ENCODE results near the gene RNF182.

Gene RNF182

GRCh38 chr6:14002176-14002947, 77.6 kb downstream of the RNF182 start:
- H3K27me3 ChIP-seq (ENCODE audit: insufficient read depth, insufficient read length), result no peaks in the 10 kb centered on the region
- TF ChIP-seq YY1 (IDR thresholded peaks at IDR 0.05; ENCODE audit: insufficient read depth, insufficient read length), result no peak
- TF ChIP-seq SUZ12 (IDR thresholded peaks at IDR 0.05; ENCODE audit: extremely low read depth, insufficient read depth, insufficient read length), result no peak
- H3K4me3 ChIP-seq (ENCODE audit: insufficient read length, low read depth), result no peak overlapping the region
- no peak for DNase-seq (ENCODE audit: low read depth, low spot score)
- no peak overlapping the region for H3K9ac ChIP-seq (ENCODE audit: insufficient read length, low read depth)
- no peaks in the 10 kb centered on the region for H3K4me1 ChIP-seq (ENCODE audit: insufficient read depth, insufficient read length)
- H3K36me3 ChIP-seq (ENCODE audit: insufficient read depth, insufficient read length, low read length), result no peaks in the 10 kb centered on the region
- peaks cover 8% of the 10 kb centered on the region; the same call in 1 of the 2 replicates for H3K9me3 ChIP-seq (ENCODE audit: insufficient read depth, low read length)

- Histone ChIP-seq H3K36me3 (ENCODE audit: insufficient read depth, insufficient read length, low read length) (no peaks in the 10 kb centered on the region), H3K9me3 (ENCODE audit: insufficient read depth, low read length) (no peaks in the 10 kb centered on the region; the same call in 1 of the 2 replicates), H3K27me3 (ENCODE audit: insufficient read depth, insufficient read length) (no peaks in the 10 kb centered on the region), H3K4me1 (ENCODE audit: insufficient read depth, insufficient read length) (no peaks in the 10 kb centered on the region), H3K4me3 (ENCODE audit: insufficient read length, low read depth) (no peak overlapping the region), H3K9ac (ENCODE audit: insufficient read length, low read depth) (no peak overlapping the region)
- no peak for TF ChIP-seq YY1 (IDR thresholded peaks at IDR 0.05; ENCODE audit: insufficient read depth, insufficient read length)
- TF ChIP-seq ZNF274 (IDR thresholded peaks at IDR 0.05; ENCODE audit: low read depth, low read length), result no peak
- TF ChIP-seq SUZ12 (IDR thresholded peaks at IDR 0.05; ENCODE audit: extremely low read depth, insufficient read depth, insufficient read length), result no peak
- DNase-seq (ENCODE audit: low read depth, low spot score), result no peak
Observed at GRCh38 chr6:14004258-14004657, 79.5 kb downstream of the RNF182 start.

GRCh38 chr6:14008809-14009208, 84.1 kb downstream of the RNF182 start:
- DNase-seq (ENCODE audit: low read depth, low spot score), result no peak
- Histone ChIP-seq H3K4me3 (ENCODE audit: insufficient read length, low read depth) (no peak overlapping the region), H3K9ac (ENCODE audit: insufficient read length, low read depth) (no peak overlapping the region), H3K9me3 (ENCODE audit: insufficient read depth, low read length) (no peaks in the 10 kb centered on the region; the same call in 1 of the 2 replicates), H3K4me1 (ENCODE audit: insufficient read depth, insufficient read length) (no peaks in the 10 kb centered on the region), H3K36me3 (ENCODE audit: insufficient read depth, insufficient read length, low read length) (no peaks in the 10 kb centered on the region), H3K27me3 (ENCODE audit: insufficient read depth, insufficient read length) (no peaks in the 10 kb centered on the region)
- no peak for TF ChIP-seq ZNF274 (IDR thresholded peaks at IDR 0.05; ENCODE audit: low read depth, low read length)
- no peak for TF ChIP-seq SUZ12 (IDR thresholded peaks at IDR 0.05; ENCODE audit: extremely low read depth, insufficient read depth, insufficient read length)
- TF ChIP-seq YY1 (IDR thresholded peaks at IDR 0.05; ENCODE audit: insufficient read depth, insufficient read length), result no peak

GRCh38 chr6:14009431-14009830, 84.7 kb downstream of the RNF182 start:
- Histone ChIP-seq H3K9ac (ENCODE audit: insufficient read length, low read depth) (no peak overlapping the region), H3K36me3 (ENCODE audit: insufficient read depth, insufficient read length, low read length) (no peaks in the 10 kb centered on the region), H3K4me1 (ENCODE audit: insufficient read depth, insufficient read length) (no peaks in the 10 kb centered on the region), H3K27me3 (ENCODE audit: insufficient read depth, insufficient read length) (no peaks in the 10 kb centered on the region), H3K9me3 (ENCODE audit: insufficient read depth, low read length) (no peaks in the 10 kb centered on the region; the same call in 1 of the 2 replicates), H3K4me3 (ENCODE audit: insufficient read length, low read depth) (no peak overlapping the region)
- TF ChIP-seq YY1 (IDR thresholded peaks at IDR 0.05; ENCODE audit: insufficient read depth, insufficient read length) (no peak), ZNF274 (IDR thresholded peaks at IDR 0.05; ENCODE audit: low read depth, low read length) (no peak), SUZ12 (IDR thresholded peaks at IDR 0.05; ENCODE audit: extremely low read depth, insufficient read depth, insufficient read length) (no peak)
- DNase-seq (ENCODE audit: low read depth, low spot score), result peak; percentile 33

- TF ChIP-seq YY1 (IDR thresholded peaks at IDR 0.05; ENCODE audit: insufficient read depth, insufficient read length) (no peak), SUZ12 (IDR thresholded peaks at IDR 0.05; ENCODE audit: extremely low read depth, insufficient read depth, insufficient read length) (no peak), ZNF274 (IDR thresholded peaks at IDR 0.05; ENCODE audit: low read depth, low read length) (no peak)
- no peak overlapping the region for H3K9ac ChIP-seq (ENCODE audit: insufficient read length, low read depth)
- DNase-seq (ENCODE audit: low read depth, low spot score), result no peak
- H3K27me3 ChIP-seq (ENCODE audit: insufficient read depth, insufficient read length), result no peaks in the 10 kb centered on the region
- H3K36me3 ChIP-seq (ENCODE audit: insufficient read depth, insufficient read length, low read length), result no peaks in the 10 kb centered on the region
- H3K4me1 ChIP-seq (ENCODE audit: insufficient read depth, insufficient read length), result no peaks in the 10 kb centered on the region
- no peak overlapping the region for H3K4me3 ChIP-seq (ENCODE audit: insufficient read length, low read depth)
- H3K9me3 ChIP-seq (ENCODE audit: insufficient read depth, low read length), result no peaks in the 10 kb centered on the region; the same call in 1 of the 2 replicates
Observed at GRCh38 chr6:14010275-14010674, 85.5 kb downstream of the RNF182 start.

GRCh38 chr6:14012313-14013030, 87.7 kb downstream of the RNF182 start:
- H3K36me3 ChIP-seq (ENCODE audit: insufficient read depth, insufficient read length, low read length), result no peaks in the 10 kb centered on the region
- H3K4me3 ChIP-seq (ENCODE audit: insufficient read length, low read depth), result no peak overlapping the region
- no peak for DNase-seq (ENCODE audit: low read depth, low spot score)

GRCh38 chr6:14015964-14016363, 91.2 kb downstream of the RNF182 start:
- TF ChIP-seq ZNF274 (IDR thresholded peaks at IDR 0.05; ENCODE audit: low read depth, low read length) (no peak), YY1 (IDR thresholded peaks at IDR 0.05; ENCODE audit: insufficient read depth, insufficient read length) (no peak), SUZ12 (IDR thresholded peaks at IDR 0.05; ENCODE audit: extremely low read depth, insufficient read depth, insufficient read length) (no peak)

More at GRCh38 chr6:14012313-14013030, 87.7 kb downstream of the RNF182 start:
- no peaks in the 10 kb centered on the region; the same call in 1 of the 2 replicates for H3K9me3 ChIP-seq (ENCODE audit: insufficient read depth, low read length)
- H3K9ac ChIP-seq (ENCODE audit: insufficient read length, low read depth), result no peak overlapping the region
- TF ChIP-seq SUZ12 (IDR thresholded peaks at IDR 0.05; ENCODE audit: extremely low read depth, insufficient read depth, insufficient read length) (no peak), ZNF274 (IDR thresholded peaks at IDR 0.05; ENCODE audit: low read depth, low read length) (no peak), YY1 (IDR thresholded peaks at IDR 0.05; ENCODE audit: insufficient read depth, insufficient read length) (no peak)
- no peaks in the 10 kb centered on the region for H3K27me3 ChIP-seq (ENCODE audit: insufficient read depth, insufficient read length)
- no peaks in the 10 kb centered on the region for H3K4me1 ChIP-seq (ENCODE audit: insufficient read depth, insufficient read length)

More at GRCh38 chr6:14015964-14016363, 91.2 kb downstream of the RNF182 start:
- Histone ChIP-seq H3K9ac (ENCODE audit: insufficient read length, low read depth) (no peak overlapping the region), H3K27me3 (ENCODE audit: insufficient read depth, insufficient read length) (no peaks in the 10 kb centered on the region), H3K4me3 (ENCODE audit: insufficient read length, low read depth) (no peak overlapping the region), H3K36me3 (ENCODE audit: insufficient read depth, insufficient read length, low read length) (no peaks in the 10 kb centered on the region), H3K9me3 (ENCODE audit: insufficient read depth, low read length) (peaks cover 6% of the 10 kb centered on the region; the same call in 1 of the 2 replicates), H3K4me1 (ENCODE audit: insufficient read depth, insufficient read length) (no peaks in the 10 kb centered on the region)
- DNase-seq (ENCODE audit: low read depth, low spot score), result no peak

Data from NT2/D1 (cell line).